Measurements from ENCODE around the gene PCBP3. TPM values are rescaled to one million over a fixed set of nuclear protein-coding genes. Genes with fewer than 3 reads are reported as not detected.
A peak's percentile ranks its signal among the peaks of the same experiment; 100 is the strongest.
"Not testable (repeated sequence)": the region's sequence is repeated elsewhere in the genome, so short reads cannot be mapped to it uniquely, and the experiment has no call there.

PCBP3 gene
- polyA plus RNA-seq, 3 donors, result 1.1 to 1.7 (median 1.4) TPM

GRCh38 chr21:45661913-45662622, 18.5 kb downstream of the PCBP3 start:
- not testable (repeated sequence) for DNase-seq (ENCODE audit: low read depth in 3 of 3, low spot score in 2 of 3)

- DNase-seq (ENCODE audit: low read depth in 3 of 3, low spot score in 2 of 3), result not testable (repeated sequence)
These were observed 19.2 kb downstream of the PCBP3 start for GRCh38 chr21:45662623-45663245.

- no peak for DNase-seq (ENCODE audit: low read depth in 3 of 3, low spot score in 2 of 3)
These were observed 25.9 kb downstream of the PCBP3 start for GRCh38 chr21:45669382-45669781.

- DNase-seq (ENCODE audit: low read depth in 3 of 3, low spot score in 2 of 3), result no peak
These were observed 27.2 kb downstream of the PCBP3 start for GRCh38 chr21:45670731-45671130.

- not testable (repeated sequence) for DNase-seq (ENCODE audit: low read depth in 3 of 3, low spot score in 2 of 3)
These were observed 35.3 kb downstream of the PCBP3 start for GRCh38 chr21:45678790-45679189.

GRCh38 chr21:45680215-45680614, 36.7 kb downstream of the PCBP3 start:
- no peak for DNase-seq (ENCODE audit: low read depth in 3 of 3, low spot score in 2 of 3)

- peak in 1 of 3 donors; percentile 2 for DNase-seq (ENCODE audit: low read depth in 3 of 3, low spot score in 2 of 3)
These were observed 51.6 kb downstream of the PCBP3 start for GRCh38 chr21:45695086-45695485.

GRCh38 chr21:45698493-45699184, 55.1 kb downstream of the PCBP3 start:
- DNase-seq (ENCODE audit: low read depth in 3 of 3, low spot score in 2 of 3), result no peak

- DNase-seq (ENCODE audit: low read depth in 3 of 3, low spot score in 2 of 3), result no peak
These were observed 55.9 kb downstream of the PCBP3 start for GRCh38 chr21:45699251-45699942.

GRCh38 chr21:45699966-45700365, 56.4 kb downstream of the PCBP3 start:
- no peak for DNase-seq (ENCODE audit: low read depth in 3 of 3, low spot score in 2 of 3)

- no peak for DNase-seq (ENCODE audit: low read depth in 3 of 3, low spot score in 2 of 3)
These were observed 56.9 kb downstream of the PCBP3 start for GRCh38 chr21:45700461-45700860.

GRCh38 chr21:45704311-45705108, 61.0 kb downstream of the PCBP3 start:
- DNase-seq (ENCODE audit: low read depth in 3 of 3, low spot score in 2 of 3), result no peak

GRCh38 chr21:45706299-45706698, 62.8 kb downstream of the PCBP3 start:
- no peak for DNase-seq (ENCODE audit: low read depth in 3 of 3, low spot score in 2 of 3)

- DNase-seq (ENCODE audit: low read depth in 3 of 3, low spot score in 2 of 3), result no peak
These were observed 65.6 kb downstream of the PCBP3 start for GRCh38 chr21:45709173-45709572.

- no peak for DNase-seq (ENCODE audit: low read depth in 3 of 3, low spot score in 2 of 3)
These were observed 66.3 kb downstream of the PCBP3 start for GRCh38 chr21:45709696-45710268.

- not testable (repeated sequence) for DNase-seq (ENCODE audit: low read depth in 3 of 3, low spot score in 2 of 3)
These were observed 66.8 kb downstream of the PCBP3 start for GRCh38 chr21:45710306-45710705.

GRCh38 chr21:45713613-45714012, 70.1 kb downstream of the PCBP3 start:
- DNase-seq (ENCODE audit: low read depth in 3 of 3, low spot score in 2 of 3), result no peak

- DNase-seq (ENCODE audit: low read depth in 3 of 3, low spot score in 2 of 3), result no peak
These were observed 71.9 kb downstream of the PCBP3 start for GRCh38 chr21:45715441-45715840.

GRCh38 chr21:45718413-45718812, 74.9 kb downstream of the PCBP3 start:
- no peak for DNase-seq (ENCODE audit: low read depth in 3 of 3, low spot score in 2 of 3)

GRCh38 chr21:45719177-45719802, 75.8 kb downstream of the PCBP3 start:
- DNase-seq (ENCODE audit: low read depth in 3 of 3, low spot score in 2 of 3), result no peak

Measured in right renal cortex interstitium (tissue), 3 donors.